Measurements from ENCODE around the gene PELI3.

DNA sequence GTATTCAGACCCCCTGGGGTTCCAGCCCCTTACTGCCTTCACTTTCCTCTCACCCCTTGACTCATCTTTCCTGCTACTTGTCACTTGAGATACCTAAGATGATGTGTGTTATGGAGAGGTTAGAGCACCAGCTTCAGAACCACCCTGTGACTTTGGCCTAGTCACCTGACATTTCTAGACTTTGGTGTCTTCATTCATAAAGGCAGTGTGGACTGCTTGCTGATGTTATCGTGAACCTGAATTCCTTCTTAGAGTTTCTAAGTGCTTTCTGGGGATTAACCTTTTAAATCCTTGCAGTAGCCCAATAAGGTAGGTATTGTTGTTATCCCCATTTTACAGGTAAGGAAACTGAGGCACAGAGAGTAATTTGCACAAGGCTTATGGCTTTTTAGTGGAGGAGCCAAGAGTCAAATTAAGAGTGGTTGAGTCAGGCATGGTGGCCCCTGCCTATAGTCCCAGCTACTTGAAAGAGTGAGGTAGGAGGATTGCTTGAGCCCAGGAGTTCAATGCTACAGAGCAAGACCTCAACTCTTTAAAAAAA is 38.6 kb downstream of the PELI3 start:
- TF ChIP-seq, protein P1, sequence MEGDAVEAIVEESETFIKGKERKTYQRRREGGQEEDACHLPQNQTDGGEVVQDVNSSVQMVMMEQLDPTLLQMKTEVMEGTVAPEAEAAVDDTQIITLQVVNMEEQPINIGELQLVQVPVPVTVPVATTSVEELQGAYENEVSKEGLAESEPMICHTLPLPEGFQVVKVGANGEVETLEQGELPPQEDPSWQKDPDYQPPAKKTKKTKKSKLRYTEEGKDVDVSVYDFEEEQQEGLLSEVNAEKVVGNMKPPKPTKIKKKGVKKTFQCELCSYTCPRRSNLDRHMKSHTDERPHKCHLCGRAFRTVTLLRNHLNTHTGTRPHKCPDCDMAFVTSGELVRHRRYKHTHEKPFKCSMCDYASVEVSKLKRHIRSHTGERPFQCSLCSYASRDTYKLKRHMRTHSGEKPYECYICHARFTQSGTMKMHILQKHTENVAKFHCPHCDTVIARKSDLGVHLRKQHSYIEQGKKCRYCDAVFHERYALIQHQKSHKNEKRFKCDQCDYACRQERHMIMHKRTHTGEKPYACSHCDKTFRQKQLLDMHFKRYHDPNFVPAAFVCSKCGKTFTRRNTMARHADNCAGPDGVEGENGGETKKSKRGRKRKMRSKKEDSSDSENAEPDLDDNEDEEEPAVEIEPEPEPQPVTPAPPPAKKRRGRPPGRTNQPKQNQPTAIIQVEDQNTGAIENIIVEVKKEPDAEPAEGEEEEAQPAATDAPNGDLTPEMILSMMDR (IDR thresholded peaks at IDR 0.05; ENCODE audit: poor library complexity, severe bottlenecking), result no peak
- TF ChIP-seq EZH2 (IDR thresholded peaks at IDR 0.05; ENCODE audit: borderline replicate concordance, insufficient read depth, low read length, poor library complexity, severe bottlenecking) (no peak), POLR2AphosphoS5 (IDR thresholded peaks at IDR 0.05) (no peak), EP300 (conservative IDR thresholded peaks at IDR 0.05; ENCODE audit: poor library complexity, severe bottlenecking) (no peak), MXI1 (conservative IDR thresholded peaks at IDR 0.05; ENCODE audit: poor library complexity, severe bottlenecking) (no peak), TAF1 (IDR thresholded peaks at IDR 0.05; ENCODE audit: low read depth) (no peak), SMC3 (conservative IDR thresholded peaks at IDR 0.05; ENCODE audit: poor library complexity) (no peak), RAD21 (conservative IDR thresholded peaks at IDR 0.05) (no peak)
- TF ChIP-seq, protein P2, sequence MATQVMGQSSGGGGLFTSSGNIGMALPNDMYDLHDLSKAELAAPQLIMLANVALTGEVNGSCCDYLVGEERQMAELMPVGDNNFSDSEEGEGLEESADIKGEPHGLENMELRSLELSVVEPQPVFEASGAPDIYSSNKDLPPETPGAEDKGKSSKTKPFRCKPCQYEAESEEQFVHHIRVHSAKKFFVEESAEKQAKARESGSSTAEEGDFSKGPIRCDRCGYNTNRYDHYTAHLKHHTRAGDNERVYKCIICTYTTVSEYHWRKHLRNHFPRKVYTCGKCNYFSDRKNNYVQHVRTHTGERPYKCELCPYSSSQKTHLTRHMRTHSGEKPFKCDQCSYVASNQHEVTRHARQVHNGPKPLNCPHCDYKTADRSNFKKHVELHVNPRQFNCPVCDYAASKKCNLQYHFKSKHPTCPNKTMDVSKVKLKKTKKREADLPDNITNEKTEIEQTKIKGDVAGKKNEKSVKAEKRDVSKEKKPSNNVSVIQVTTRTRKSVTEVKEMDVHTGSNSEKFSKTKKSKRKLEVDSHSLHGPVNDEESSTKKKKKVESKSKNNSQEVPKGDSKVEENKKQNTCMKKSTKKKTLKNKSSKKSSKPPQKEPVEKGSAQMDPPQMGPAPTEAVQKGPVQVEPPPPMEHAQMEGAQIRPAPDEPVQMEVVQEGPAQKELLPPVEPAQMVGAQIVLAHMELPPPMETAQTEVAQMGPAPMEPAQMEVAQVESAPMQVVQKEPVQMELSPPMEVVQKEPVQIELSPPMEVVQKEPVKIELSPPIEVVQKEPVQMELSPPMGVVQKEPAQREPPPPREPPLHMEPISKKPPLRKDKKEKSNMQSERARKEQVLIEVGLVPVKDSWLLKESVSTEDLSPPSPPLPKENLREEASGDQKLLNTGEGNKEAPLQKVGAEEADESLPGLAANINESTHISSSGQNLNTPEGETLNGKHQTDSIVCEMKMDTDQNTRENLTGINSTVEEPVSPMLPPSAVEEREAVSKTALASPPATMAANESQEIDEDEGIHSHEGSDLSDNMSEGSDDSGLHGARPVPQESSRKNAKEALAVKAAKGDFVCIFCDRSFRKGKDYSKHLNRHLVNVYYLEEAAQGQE (IDR thresholded peaks at IDR 0.05; ENCODE audit: borderline replicate concordance), result no peak
